Spleen (tissue), 7 donors: ENCODE results near the gene CDK7.
"Not testable (repeated sequence)": the region's sequence is repeated elsewhere in the genome, so short reads cannot be mapped to it uniquely, and the experiment has no call there.

ENCODE experiments used
- CTCF ChIP-seq, 11 experiments: fragments of 200-600 bp in 7 of 11; fragments of 450-650 bp in 4 of 11; sonication (generic) in 4 of 11; IDR thresholded peaks in 8 of 11; conservative IDR thresholded peaks in 3 of 11; 1 replicate in 7 of 11; 2 replicates in 4 of 11; pipeline versions ENCODE4 v1.4.0 to v1.8.0; 2016 to 2021; ENCODE audit warnings: antibody characterized with exemption in 11 of 11, inconsistent platforms in 4 of 11, mild to moderate bottlenecking in 1 of 11
- POLR2A ChIP-seq, 3 donors: fragments of 450-650 bp; IDR thresholded peaks; one replicate each; pipeline ENCODE4 v1.5.1; 2017; ENCODE audit warnings: antibody characterized with exemption in 3 of 3, mild to moderate bottlenecking in 1 of 3
- donor health status: DM: no; HTN: no; CAD: no; lungs with moderate emphysema.
- donor health status: DM: no; HTN: no; CAD: no.
- donor health status: DM: no; HTN: no; CAD: no.

GRCh38 chr5:69255940-69256339 lies 21.3 kb downstream of the CDK7 start:
- not testable (repeated sequence) for TF ChIP-seq POLR2A (IDR thresholded peaks at IDR 0.05); CTCF (IDR thresholded peaks at IDR 0.05 in 8 of 11, conservative IDR thresholded peaks at IDR 0.05 in 3 of 11)
